Upper lobe of right lung (tissue), 1 donor: ENCODE results near the gene MTCH2. TPM values are rescaled to one million over a fixed set of nuclear protein-coding genes. Genes with fewer than 3 reads are reported as not detected.
"Not testable (repeated sequence)": the region's sequence is repeated elsewhere in the genome, so short reads cannot be mapped to it uniquely, and the experiment has no call there.

Experiments used
- ATAC-seq: fragments of 200-7000 bp; cut with Tn5 transposase; one replicate; pipeline ENCODE4 v1.9.1; 2020; ENCODE audit warnings: mild to moderate bottlenecking, moderate library complexity
- DNase-seq: peaks from one replicate; pipeline ENCODE4 v3.0.0-alpha.2; 2020
- H3K27ac ChIP-seq: fragments of 200-600 bp; one replicate; pipeline ENCODE4 v1.8.0; 2022
- H3K27me3 ChIP-seq: fragments of 200-600 bp; one replicate; pipeline ENCODE4 v1.8.0; 2022; ENCODE audit warnings: mild to moderate bottlenecking
- H3K36me3 ChIP-seq: fragments of 200-600 bp; one replicate; pipeline ENCODE4 v1.8.0; 2022
- H3K4me1 ChIP-seq: fragments of 200-600 bp; one replicate; pipeline ENCODE4 v1.8.0; 2022
- H3K4me3 ChIP-seq: fragments of 200-600 bp; one replicate; pipeline ENCODE4 v1.8.0; 2022; ENCODE audit warnings: mild to moderate bottlenecking
- H3K9me3 ChIP-seq: fragments of 200-600 bp; one replicate; pipeline ENCODE4 v1.8.0; 2022
- intact Hi-C: fragments of 100-400 bp; cut with DNase I; formaldehyde crosslinking; loops from one replicate; pipeline ENCODE4 v1.11.0; 2022
- total RNA-seq: library from RNA; stranded (reverse); fragmentation: NEBNext Ultra II Directional; extraction: Animal tissue kit (Norgen Biotek cat#: 25700); gene quantifications from one replicate; pipeline ENCODE4 v1.2.1, GENCODE V29; 2021
- TF ChIP-seq, protein P1 (sequence below): fragments of 200-600 bp; IDR thresholded peaks from one replicate; pipeline ENCODE4 v1.8.0; 2022; ENCODE audit warnings: antibody characterized with exemption
- donor health status: DM: no; HTN: yes; CAD: no; lungs with severe emphysema.

MTCH2 gene
- total RNA-seq, 1 donor from 2014 or later, result 56.1 TPM

DNA sequence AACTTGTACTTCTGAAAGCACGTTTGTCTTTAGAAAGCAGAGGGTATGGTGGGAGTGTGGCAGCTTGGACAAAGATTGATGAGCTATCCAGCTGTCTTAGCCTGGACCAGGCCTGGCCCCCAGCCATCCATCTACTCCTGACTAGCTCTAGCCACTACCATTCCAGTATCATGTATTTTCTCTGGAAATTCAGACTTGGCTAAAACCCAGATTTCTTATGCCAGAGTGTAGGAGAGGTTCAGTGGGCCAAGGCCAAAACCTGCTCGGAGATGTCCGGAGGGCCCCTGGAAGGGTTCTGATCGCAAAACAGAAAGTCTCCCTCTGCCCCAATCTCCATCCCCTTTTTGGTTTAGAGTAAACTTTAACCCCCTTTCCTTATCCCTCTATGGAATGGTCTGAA is 24.8 kb upstream of the MTCH2 start:
- TF ChIP-seq, protein P1, sequence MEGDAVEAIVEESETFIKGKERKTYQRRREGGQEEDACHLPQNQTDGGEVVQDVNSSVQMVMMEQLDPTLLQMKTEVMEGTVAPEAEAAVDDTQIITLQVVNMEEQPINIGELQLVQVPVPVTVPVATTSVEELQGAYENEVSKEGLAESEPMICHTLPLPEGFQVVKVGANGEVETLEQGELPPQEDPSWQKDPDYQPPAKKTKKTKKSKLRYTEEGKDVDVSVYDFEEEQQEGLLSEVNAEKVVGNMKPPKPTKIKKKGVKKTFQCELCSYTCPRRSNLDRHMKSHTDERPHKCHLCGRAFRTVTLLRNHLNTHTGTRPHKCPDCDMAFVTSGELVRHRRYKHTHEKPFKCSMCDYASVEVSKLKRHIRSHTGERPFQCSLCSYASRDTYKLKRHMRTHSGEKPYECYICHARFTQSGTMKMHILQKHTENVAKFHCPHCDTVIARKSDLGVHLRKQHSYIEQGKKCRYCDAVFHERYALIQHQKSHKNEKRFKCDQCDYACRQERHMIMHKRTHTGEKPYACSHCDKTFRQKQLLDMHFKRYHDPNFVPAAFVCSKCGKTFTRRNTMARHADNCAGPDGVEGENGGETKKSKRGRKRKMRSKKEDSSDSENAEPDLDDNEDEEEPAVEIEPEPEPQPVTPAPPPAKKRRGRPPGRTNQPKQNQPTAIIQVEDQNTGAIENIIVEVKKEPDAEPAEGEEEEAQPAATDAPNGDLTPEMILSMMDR, result no peak
- Histone ChIP-seq H3K4me3 (no peak overlapping the region), H3K27me3 (no peaks in the 10 kb centered on the region), H3K27ac (no peak overlapping the region), H3K4me1 (no peaks in the 10 kb centered on the region), H3K9me3 (no peaks in the 10 kb centered on the region), H3K36me3 (no peaks in the 10 kb centered on the region)
- no peak for DNase-seq
- no peak for ATAC-seq
- intact Hi-C loops, result no loop called here

DNA sequence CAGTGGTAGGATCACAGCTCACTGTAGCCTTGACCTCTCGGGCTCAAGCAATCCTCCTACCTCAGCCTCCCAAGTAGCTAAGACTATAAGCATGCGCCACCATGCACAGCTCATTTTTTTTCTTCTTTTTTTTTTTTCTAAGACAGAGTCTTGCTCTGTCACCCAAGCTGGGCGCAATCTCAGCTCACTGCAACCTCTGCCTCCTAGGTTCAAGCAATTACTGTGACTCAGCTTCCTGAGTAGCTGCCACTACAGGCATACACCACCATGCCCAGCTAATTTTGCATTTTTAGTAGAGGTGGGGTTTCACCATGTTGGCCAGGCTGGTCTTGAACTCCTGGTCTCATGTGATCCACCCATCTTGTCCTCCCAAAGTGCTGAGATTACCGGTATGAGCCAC is 22.6 kb upstream of the MTCH2 start:
- intact Hi-C loops, DNase-seq, ATAC-seq: not testable (repeated sequence)

DNA sequence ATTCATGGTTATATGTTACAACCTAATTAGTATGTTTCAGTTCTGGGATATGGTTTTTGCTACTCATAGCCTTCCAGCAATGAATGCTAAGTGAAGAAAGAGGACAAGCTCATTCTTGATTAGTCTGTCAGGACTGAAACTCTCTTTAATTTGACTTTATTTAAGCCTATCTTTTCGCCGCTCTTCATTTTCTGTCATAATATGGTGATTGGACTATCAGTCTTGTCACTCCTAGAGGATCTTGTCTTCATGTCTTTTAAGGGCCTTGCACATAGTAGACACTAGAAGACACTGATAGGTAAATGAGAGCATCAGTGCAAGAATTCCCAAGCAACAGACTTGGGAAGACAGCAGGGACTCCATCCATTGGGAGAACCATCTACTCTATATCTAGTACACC is 18.9 kb upstream of the MTCH2 start:
- Histone ChIP-seq H3K27ac (no peak overlapping the region), H3K27me3 (no peaks in the 10 kb centered on the region)
- intact Hi-C loops, result no loop called here

More for the DNA sequence above, 22.6 kb upstream of the MTCH2 start:
- H3K4me3 ChIP-seq, H3K27me3 ChIP-seq, H3K4me1 ChIP-seq, H3K9me3 ChIP-seq, H3K36me3 ChIP-seq, H3K27ac ChIP-seq: not testable (repeated sequence)

DNA sequence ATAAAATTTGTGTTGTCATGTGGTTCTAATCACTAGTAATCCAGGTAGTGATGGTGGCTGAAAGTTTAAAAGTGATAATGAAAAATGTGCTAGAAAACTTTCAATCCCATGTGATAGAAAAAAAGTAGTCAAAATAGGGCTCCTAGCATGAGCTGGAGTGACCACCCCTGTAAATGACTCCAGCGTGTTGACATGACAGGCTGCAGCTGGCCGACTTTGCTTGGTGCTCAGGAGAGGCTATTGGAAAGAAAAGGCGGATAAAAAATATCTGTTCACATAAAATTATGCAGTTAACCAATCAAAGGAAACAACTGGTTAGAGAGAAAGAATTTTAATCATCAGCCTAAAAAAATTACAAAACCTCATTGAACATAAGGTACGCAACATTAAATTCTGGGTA is 16.9 kb upstream of the MTCH2 start:
- Histone ChIP-seq H3K4me1 (no peaks in the 10 kb centered on the region), H3K9me3 (no peaks in the 10 kb centered on the region), H3K27ac (no peak overlapping the region), H3K27me3 (no peaks in the 10 kb centered on the region), H3K4me3 (no peak overlapping the region), H3K36me3 (no peaks in the 10 kb centered on the region)
- no peak for ATAC-seq
- DNase-seq, result no peak
- intact Hi-C loops, result no loop called here
- TF ChIP-seq, protein P1, result no peak

More for the DNA sequence above, 18.9 kb upstream of the MTCH2 start:
- ATAC-seq (no peak), DNase-seq (no peak)
- Histone ChIP-seq H3K4me1 (no peaks in the 10 kb centered on the region), H3K36me3 (no peaks in the 10 kb centered on the region), H3K4me3 (no peak overlapping the region), H3K9me3 (no peaks in the 10 kb centered on the region)
- TF ChIP-seq, protein P1, result no peak

DNA sequence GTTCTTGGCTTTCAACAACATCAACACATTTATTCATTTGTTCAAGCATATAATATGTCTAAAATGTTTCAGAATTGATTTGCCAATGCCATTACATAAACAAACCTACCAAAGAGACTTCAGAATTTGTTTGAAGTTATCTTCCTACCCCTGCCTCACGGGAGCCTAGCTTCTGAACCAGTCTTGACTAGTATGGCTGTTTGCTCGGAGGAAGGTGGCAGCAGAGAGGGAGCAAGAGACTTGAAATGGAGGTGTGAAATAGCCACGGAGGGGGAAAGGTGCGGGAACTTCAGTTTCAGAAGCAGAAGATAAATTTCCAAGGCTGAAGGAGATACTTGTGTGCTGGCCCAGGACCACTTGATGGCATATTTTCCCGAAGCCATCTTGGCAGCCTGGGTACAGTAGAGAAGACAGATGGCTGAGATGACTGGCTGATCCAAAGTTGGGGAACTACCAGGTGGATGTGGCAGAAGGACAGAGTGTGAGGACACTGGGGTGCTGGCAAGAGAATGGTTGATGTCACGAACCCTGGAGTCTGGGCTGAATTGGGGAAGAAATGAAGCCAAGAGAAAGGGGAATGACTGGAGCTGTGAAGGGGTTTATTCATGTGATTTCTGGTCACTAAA is 14.0 kb upstream of the MTCH2 start:
- TF ChIP-seq, protein P1, result no peak

DNA sequence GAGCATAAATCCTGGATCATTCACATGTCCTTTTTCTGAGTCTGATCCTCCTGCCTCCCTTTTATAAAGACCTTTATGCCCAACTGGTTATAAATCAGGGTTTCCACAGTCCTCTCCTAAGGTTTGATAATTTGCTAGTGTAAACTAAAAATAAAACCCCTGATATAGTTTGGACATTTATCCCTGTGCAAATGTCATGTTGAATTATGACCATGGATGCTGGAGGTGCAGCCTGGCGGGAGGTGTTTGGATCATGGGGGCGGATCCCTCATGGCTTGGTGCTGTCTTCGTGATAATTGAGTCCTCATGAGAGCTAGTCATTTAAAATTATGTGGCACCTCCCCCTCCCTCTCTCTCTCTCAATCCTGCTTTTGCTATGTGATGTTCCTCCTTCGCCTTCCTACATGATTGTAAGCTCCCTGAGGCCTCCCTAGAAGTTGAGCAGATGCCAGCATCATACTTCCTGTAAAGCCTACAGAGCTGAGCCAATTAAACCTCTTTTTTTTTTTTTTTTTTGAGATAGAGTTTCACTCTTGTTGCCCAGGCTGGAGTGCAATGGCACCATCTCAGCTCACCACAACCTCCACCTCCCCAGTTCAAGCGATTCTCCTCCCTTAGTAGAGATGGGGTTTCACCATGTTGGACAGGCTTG is 9.6 kb upstream of the MTCH2 start:
- Histone ChIP-seq H3K27me3 (no peaks in the 10 kb centered on the region), H3K27ac (no peak overlapping the region), H3K4me1 (no peaks in the 10 kb centered on the region), H3K36me3 (no peaks in the 10 kb centered on the region), H3K9me3 (no peaks in the 10 kb centered on the region), H3K4me3 (no peak overlapping the region)
- DNase-seq (no peak), ATAC-seq (no peak)
- TF ChIP-seq, protein P1, result no peak
- intact Hi-C loops, result no loop called here

More for the DNA sequence above, 14.0 kb upstream of the MTCH2 start:
- no peak for ATAC-seq
- Histone ChIP-seq H3K9me3 (no peaks in the 10 kb centered on the region), H3K36me3 (no peaks in the 10 kb centered on the region), H3K4me3 (no peak overlapping the region), H3K27ac (no peak overlapping the region), H3K4me1 (no peaks in the 10 kb centered on the region), H3K27me3 (no peaks in the 10 kb centered on the region)
- DNase-seq, result no peak
- intact Hi-C loops, result no loop called here
